Parathyroid adenoma (tissue), 2 donors: ENCODE results near the gene BAZ1A.

Experiments used
- H2AFZ ChIP-seq: fragments of 300-600 bp; sonication (generic); one replicate; pipeline ENCODE4 v1.7.0; 2017; ENCODE audit warnings: antibody characterized with exemption, mild to moderate bottlenecking
- H3K27ac ChIP-seq: fragments of 300-600 bp; sonication (generic); one replicate; pipeline ENCODE4 v1.7.0; 2017
- H3K27me3 ChIP-seq: fragments of 300-600 bp; sonication (generic); one replicate; pipeline ENCODE4 v1.7.0; 2017; ENCODE audit warnings: low read length; ENCODE audit not compliant: control insufficient read depth, insufficient read depth
- H3K36me3 ChIP-seq: fragments of 300-600 bp; sonication (generic); one replicate; pipeline ENCODE4 v1.7.0; 2017; ENCODE audit warnings: low read length; ENCODE audit not compliant: control insufficient read depth, insufficient read depth
- H3K4me1 ChIP-seq: fragments of 300-600 bp; sonication (generic); one replicate; pipeline ENCODE4 v1.7.0; 2017; ENCODE audit warnings: control low read depth
- H3K4me2 ChIP-seq: fragments of 300-600 bp; sonication (generic); one replicate; pipeline ENCODE4 v1.7.0; 2017; ENCODE audit warnings: low read length
- H3K4me3 ChIP-seq: fragments of 300-600 bp; sonication (generic); one replicate; pipeline ENCODE4 v1.7.0; 2017; ENCODE audit warnings: low read depth, low read length
- H3K79me2 ChIP-seq: fragments of 300-600 bp; sonication (generic); one replicate; pipeline ENCODE4 v1.7.0; 2017; ENCODE audit warnings: control low read depth
- H3K9ac ChIP-seq: fragments of 300-600 bp; sonication (generic); one replicate; pipeline ENCODE4 v1.7.0; 2017; ENCODE audit warnings: mild to moderate bottlenecking
- H3K9me3 ChIP-seq: fragments of 300-600 bp; sonication (generic); one replicate; pipeline ENCODE4 v1.7.0; 2017; ENCODE audit warnings: low read length; ENCODE audit not compliant: control insufficient read depth
- TF ChIP-seq, protein P1 (sequence below): fragments of 300-600 bp; sonication (generic); IDR thresholded peaks from one replicate; pipeline ENCODE4 v1.7.0; 2017; ENCODE audit warnings: antibody characterized with exemption, mild to moderate bottlenecking
- donor health status: primary hyperparathyroidism.

Gene BAZ1A

DNA sequence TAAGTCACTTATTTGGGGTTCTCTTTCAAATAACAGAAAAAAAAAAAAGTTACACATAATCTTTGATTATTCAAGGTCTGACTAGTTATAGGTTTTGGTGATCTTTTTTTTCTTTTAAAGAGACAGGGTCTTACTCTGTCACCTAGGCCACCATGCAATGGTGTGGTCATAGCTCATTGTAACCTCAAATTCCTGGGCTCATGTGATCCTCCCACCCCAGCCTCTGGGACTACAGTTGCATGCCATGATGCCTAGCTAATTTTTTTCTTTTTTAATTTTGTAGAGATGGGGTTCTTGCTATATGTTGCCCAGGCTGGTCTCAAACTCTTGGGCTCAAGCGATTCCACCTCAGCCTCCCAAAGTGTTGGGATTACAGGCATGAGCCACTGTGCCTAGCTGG, 104.3 kb downstream of the BAZ1A start:
- TF ChIP-seq, protein P1, sequence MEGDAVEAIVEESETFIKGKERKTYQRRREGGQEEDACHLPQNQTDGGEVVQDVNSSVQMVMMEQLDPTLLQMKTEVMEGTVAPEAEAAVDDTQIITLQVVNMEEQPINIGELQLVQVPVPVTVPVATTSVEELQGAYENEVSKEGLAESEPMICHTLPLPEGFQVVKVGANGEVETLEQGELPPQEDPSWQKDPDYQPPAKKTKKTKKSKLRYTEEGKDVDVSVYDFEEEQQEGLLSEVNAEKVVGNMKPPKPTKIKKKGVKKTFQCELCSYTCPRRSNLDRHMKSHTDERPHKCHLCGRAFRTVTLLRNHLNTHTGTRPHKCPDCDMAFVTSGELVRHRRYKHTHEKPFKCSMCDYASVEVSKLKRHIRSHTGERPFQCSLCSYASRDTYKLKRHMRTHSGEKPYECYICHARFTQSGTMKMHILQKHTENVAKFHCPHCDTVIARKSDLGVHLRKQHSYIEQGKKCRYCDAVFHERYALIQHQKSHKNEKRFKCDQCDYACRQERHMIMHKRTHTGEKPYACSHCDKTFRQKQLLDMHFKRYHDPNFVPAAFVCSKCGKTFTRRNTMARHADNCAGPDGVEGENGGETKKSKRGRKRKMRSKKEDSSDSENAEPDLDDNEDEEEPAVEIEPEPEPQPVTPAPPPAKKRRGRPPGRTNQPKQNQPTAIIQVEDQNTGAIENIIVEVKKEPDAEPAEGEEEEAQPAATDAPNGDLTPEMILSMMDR = no peak
- H3K36me3 ChIP-seq = no peaks in the 10 kb centered on the region

DNA sequence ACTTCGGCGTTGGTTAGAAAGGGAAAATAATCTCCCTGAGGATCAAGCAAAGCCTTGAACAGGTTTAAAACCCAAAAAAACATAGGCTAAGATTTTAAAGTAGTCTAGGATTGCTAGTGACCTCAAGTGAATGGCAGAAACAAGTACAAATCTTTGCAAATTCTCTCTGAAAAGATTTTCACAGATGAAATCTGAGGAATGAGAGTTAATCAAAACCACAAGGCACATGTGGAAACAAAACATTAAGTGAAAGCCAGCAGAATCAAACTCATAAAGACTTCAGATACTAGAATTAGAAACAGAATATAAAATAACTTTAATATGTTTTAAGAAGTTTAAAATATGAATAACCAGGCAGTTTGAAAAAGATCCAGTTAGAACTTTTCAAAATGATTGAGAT, 108.6 kb downstream of the BAZ1A start:
- Histone ChIP-seq H3K4me3 (no peak overlapping the region), H3K79me2 (no peaks in the 10 kb centered on the region), H3K9me3 (no peaks in the 10 kb centered on the region), H2AFZ (no peak overlapping the region), H3K9ac (no peak overlapping the region), H3K27me3 (no peaks in the 10 kb centered on the region), H3K36me3 (peaks cover 2% of the 10 kb centered on the region), H3K4me1 (no peaks in the 10 kb centered on the region), H3K4me2 (no peak overlapping the region), H3K27ac (no peak overlapping the region)
- TF ChIP-seq, protein P1 = no peak

More for the DNA sequence above, 104.3 kb downstream of the BAZ1A start:
- Histone ChIP-seq H3K79me2 (no peaks in the 10 kb centered on the region), H3K27ac (no peak overlapping the region), H3K4me3 (no peak overlapping the region), H3K4me2 (no peak overlapping the region), H3K9me3 (no peaks in the 10 kb centered on the region), H3K9ac (no peak overlapping the region), H3K4me1 (no peaks in the 10 kb centered on the region), H3K27me3 (no peaks in the 10 kb centered on the region), H2AFZ (no peak overlapping the region)

DNA sequence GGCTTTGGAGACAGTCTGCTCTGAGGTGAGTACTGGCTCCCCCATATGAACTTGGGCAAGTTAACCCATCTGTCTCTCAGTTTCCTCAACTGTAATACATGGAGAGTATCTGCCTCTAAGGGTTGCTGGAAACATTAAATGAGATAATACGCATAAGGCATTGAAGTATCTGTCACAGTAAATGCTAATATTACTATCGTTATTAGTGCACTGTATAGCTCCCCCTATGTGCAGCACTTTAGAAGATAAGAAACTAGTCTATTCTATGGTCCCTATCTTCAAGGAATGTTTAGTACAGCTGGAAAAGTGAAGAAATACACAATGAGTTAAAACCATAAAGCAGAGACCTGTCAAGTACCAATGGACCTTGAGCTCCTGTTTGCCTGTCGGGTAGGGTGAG, 109.1 kb downstream of the BAZ1A start:
- Histone ChIP-seq H3K27me3 (no peaks in the 10 kb centered on the region), H3K4me2 (no peak overlapping the region), H3K27ac (no peak overlapping the region), H3K4me1 (no peaks in the 10 kb centered on the region), H2AFZ (no peak overlapping the region), H3K36me3 (peaks cover 2% of the 10 kb centered on the region), H3K4me3 (no peak overlapping the region), H3K9ac (no peak overlapping the region), H3K9me3 (no peaks in the 10 kb centered on the region), H3K79me2 (no peaks in the 10 kb centered on the region)
- TF ChIP-seq, protein P1 = no peak

DNA sequence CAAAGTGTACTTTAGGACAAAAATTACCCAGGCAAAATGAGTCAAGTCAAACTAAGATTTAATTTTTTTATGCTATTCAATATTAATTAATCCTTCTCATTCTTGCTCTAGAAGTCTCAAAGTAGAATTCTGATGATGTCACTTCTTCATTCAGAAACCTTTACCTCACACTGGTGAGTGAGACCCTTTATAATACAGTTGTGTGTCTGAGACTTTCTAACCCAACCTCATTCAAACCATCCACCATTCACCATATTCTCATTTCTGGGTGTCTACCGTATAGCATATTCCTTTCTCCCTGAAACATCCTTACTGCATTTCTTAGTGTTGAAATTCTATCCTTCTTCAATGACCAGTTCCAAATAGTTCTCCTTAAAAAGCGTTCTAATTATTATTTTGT, 119.9 kb downstream of the BAZ1A start:
- no peak overlapping the region for H3K9ac ChIP-seq
- no peak overlapping the region for H3K4me3 ChIP-seq
- H3K27ac ChIP-seq = no peak overlapping the region
- H3K4me1 ChIP-seq = no peaks in the 10 kb centered on the region
- no peak overlapping the region for H3K4me2 ChIP-seq
- H3K27me3 ChIP-seq = no peaks in the 10 kb centered on the region
- H3K79me2 ChIP-seq = no peaks in the 10 kb centered on the region
- no peaks in the 10 kb centered on the region for H3K9me3 ChIP-seq
- TF ChIP-seq, protein P1 = no peak
- no peak overlapping the region for H2AFZ ChIP-seq
- no peaks in the 10 kb centered on the region for H3K36me3 ChIP-seq

DNA sequence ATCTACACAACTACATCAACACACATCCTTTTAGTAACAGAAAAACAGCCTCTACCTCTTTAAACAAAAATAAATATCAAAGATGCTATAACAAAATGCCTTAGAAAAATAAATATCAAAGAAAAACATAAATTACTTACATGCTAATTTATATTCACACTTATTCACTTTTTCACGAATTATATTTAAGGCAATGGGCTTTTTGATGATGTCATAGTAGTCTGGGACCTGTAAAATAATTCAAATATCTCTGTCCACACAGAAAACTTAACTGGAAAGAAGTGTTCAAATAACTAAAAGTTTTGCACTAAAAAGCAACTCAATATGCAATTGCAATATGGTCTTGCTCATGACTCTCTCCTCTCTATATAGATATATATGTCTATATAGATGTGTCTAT, 120.5 kb downstream of the BAZ1A start:
- no peaks in the 10 kb centered on the region for H3K9me3 ChIP-seq
- TF ChIP-seq, protein P1 = no peak
- no peaks in the 10 kb centered on the region for H3K36me3 ChIP-seq
- no peaks in the 10 kb centered on the region for H3K4me1 ChIP-seq
- no peaks in the 10 kb centered on the region for H3K79me2 ChIP-seq
- no peak overlapping the region for H3K4me3 ChIP-seq
- no peak overlapping the region for H2AFZ ChIP-seq
- no peak overlapping the region for H3K27ac ChIP-seq
- H3K9ac ChIP-seq = no peak overlapping the region
- H3K27me3 ChIP-seq = no peaks in the 10 kb centered on the region
- H3K4me2 ChIP-seq = no peak overlapping the region
